HS-5 (cell line): ENCODE data around the gene AADAT.

Experiments used
- DNase-seq: peaks from one replicate; pipeline ENCODE4 v3.0.0-alpha.2; 2012; ENCODE audit warnings: low read depth

The AADAT gene

GRCh38 chr4:170033999-170034398 is 55.8 kb downstream of the AADAT start:
- DNase-seq, result no peak

DNA sequence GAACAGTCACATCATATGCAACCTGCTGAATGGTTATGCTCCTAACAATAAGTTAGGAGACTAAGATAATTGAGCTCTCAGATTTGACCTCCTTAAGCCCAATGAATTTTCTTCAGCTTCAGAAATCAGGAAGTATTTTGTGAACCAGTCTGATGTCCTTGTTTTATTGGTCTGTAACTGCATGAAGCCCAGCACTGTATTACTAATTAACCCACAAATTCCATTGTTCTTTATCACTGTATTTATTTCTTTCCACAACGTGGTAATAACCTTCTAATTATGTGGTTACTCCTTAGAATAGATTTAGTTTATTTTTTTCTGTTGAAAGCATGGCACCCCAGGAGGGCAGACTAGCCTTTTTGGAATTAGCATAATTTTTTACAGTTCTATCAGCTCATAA is 59.6 kb downstream of the AADAT start:
- no peak for DNase-seq

GRCh38 chr4:170027181-170027829 is 62.5 kb downstream of the AADAT start:
- DNase-seq, result peak; percentile 82

DNA sequence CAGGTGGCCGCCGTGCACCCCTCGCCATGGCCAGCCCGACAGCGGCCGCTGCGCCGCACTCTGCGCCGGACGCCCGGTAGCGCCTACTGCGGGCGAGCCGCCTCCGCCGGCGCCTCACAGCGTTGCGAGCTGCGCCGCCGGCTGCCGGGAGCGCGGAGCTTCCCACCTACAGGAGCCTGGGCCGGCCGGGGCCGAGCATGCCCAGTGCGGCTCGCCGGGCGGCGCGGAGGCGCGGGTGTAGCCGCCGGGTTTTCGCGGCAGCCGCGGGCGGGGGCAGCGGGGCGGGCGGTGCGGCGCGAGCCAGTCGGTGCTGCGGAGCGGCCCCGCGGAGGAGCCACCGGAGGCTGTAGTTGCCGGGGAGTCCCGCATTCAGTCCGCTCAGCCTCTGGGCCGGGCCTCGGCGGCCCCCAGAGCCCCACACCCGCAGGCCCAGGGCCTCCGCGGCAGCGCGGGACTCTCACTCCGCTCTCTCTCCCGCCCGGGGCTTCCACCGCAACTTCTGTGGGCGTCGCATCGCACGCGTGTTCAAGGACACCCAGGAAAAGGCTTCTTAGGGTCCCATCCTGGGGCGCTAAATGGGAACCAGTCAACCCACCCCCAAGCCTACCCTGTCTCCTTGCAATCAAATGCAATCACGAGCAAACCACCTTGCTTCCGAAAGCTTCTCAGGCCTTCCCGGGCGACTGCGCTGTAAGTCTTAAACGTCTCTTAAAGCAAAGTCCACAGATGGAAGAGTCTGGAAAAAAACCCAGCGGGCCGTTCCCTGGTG is 63.3 kb downstream of the AADAT start, which contains the start of gene MFAP3L:
MFAP3L (minus strand) TSS at position 143 of the 769 bp plus-strand sequence. CDS start 20,518 bp downstream, outside the sequence.
- peak; percentile 22 for DNase-seq

DNA sequence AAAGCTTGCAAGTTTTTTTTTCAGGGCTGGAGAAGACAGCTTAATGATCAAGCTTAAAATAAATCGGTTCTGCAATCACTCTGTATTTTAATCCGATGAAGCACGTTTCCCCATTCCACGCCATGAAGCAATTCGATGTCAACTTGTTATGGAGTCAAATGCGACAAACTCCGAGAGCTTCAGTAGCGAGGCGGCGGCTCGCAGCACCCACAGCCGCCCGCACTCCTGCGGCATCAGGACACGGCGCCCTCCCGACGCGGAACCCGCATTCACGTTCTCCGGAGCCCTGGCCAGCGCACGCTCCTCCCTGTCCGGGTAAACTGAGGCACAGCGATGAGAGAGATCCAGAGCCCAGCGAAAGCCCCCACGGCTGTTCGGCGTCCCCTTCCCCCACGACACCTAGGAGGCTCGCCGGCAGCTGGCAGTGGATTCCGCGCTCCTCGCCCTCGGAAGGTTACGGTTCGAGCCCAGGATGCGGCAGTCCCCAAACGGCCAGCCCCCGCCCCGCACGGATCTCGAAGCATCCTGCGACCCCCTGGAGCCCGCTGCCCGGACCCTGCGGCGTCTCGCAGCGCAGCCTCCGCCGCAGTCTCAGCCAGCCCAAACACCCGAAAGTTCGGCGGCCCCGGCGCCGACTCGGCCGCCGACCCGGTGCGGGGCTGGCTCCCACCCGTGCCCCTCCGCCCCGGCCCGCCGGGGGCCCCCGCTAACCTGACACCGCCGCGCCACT is 64.1 kb downstream of the AADAT start:
- no peak for DNase-seq

GRCh38 chr4:170022211-170022610 is 67.5 kb downstream of the AADAT start:
- DNase-seq, result no peak

- no peak for DNase-seq
These were observed 72.5 kb downstream of the AADAT start for GRCh38 chr4:170017252-170017651.

- DNase-seq, result no peak
These were observed 74.5 kb downstream of the AADAT start for GRCh38 chr4:170015285-170015684.

DNA sequence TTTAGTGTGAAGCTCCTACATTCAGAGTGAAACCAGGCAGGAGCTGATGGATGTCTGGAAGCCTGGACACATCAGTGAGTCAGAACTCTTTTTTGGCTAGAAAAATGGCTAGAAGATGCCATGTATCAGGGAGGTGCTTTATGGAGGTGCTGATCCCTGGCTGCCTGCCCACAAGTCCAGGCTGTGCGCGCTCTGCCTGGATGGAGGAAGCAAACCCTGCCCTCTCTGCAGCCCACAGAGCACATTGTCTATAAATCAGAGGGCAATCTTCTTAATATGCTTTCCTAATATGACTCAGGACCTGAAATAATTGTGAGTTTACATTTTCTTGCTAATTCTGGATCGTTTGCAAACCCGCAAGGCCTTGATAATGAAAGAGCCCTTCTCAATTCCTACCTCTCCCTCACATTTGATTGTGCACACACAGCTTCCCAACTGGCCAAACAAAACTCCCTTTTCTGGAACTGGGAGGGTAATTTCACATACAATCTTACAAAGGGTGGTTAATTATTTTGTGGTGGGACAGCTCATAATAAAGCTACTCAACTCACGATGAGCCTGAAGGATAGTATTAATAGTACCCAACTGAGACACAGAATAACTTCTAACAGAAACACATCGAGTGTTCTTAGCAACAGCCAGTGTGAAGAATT is 75.3 kb downstream of the AADAT start:
- no peak for DNase-seq

DNA sequence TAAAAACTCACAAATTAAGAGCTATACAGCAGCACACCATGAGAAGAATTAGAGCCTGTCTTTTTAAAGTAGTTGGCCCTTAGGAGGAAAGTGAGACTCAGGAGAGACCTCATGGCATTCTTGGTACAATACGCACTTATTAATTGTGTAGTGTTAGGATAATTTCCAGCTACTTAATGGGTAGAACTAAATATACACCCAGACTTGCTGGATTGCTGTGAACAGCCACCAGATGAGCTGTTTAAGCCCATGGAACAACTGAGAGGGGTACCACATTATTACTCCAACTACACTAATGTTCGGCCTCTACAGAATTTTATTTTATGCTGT is 77.2 kb downstream of the AADAT start:
- DNase-seq, result no peak

DNA sequence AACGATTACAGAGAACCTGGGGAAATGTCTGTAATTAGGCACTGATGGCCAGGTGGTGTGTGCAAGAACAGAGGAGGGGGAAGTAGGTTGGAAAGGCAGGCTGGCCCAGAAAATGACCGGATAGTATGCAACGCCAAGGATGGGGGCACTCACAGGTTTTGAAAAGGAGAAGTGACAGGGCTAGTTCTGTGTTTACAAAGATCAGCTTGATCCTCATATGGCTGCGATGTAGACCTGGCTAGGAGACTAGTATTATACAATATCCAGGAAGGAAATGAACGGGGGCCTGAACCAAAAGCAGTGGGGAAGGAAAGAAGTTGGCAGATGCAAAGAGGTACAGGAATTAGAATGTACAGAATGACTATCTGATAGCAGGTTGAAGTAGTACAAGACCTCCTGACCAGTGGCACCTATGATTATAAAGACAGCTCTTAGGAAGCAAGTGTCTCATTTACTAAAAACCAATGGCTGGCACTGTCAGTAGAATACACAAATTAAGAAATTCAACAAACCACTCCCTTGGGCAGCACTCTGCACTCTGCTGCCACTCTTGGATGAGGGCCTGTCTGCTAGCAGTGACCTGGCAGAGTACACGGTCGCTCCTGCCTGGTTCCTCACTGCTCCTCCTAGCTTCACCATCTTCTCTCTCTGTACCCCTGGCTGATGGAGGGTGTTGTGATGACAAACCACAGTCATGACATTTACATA is 77.7 kb downstream of the AADAT start:
- no peak for DNase-seq
